GM12878 (cell line): ENCODE data around the gene CDC6. TPM values are rescaled to one million over a fixed set of nuclear protein-coding genes. Genes with fewer than 3 reads are reported as not detected.

Source experiments
- BHLHE40 ChIP-seq, 2 experiments: fragments of 450-650 bp in 1 of 2; IDR thresholded peaks; 2 replicates each; pipeline ENCODE4 v1.6.1; 2011 to 2017; ENCODE audit warnings: low read depth in 2 of 2, borderline replicate concordance in 1 of 2, improper control_type of control experiment in 1 of 2, low read length in 1 of 2, mild to moderate bottlenecking in 1 of 2
- CEBPZ ChIP-seq: fragments of 150-350 bp; IDR thresholded peaks from 2 replicates; pipeline ENCODE4 v1.6.1; 2016; ENCODE audit warnings: low read depth, low read length
- EZH2 ChIP-seq: IDR thresholded peaks from 2 replicates; pipeline ENCODE4 v1.6.1; 2012; ENCODE audit warnings: low read depth, mild to moderate bottlenecking, control low read depth, inconsistent platforms, low read length, borderline replicate concordance; ENCODE audit not compliant: control insufficient read depth
- GATAD2B ChIP-seq: fragments of 450-650 bp; conservative IDR thresholded peaks from 2 replicates; pipeline ENCODE4 v1.6.1; 2017; ENCODE audit warnings: low read depth, mild to moderate bottlenecking, moderate library complexity
- HDGF ChIP-seq: fragments of 450-650 bp; IDR thresholded peaks from 2 replicates; pipeline ENCODE4 v1.6.1; 2016; ENCODE audit warnings: antibody characterized with exemption
- NR2C1 ChIP-seq: fragments of 450-650 bp; IDR thresholded peaks from 2 replicates; pipeline ENCODE4 v1.6.1; 2017; ENCODE audit warnings: antibody characterized with exemption, mild to moderate bottlenecking, moderate library complexity
- NR2C2 ChIP-seq: IDR thresholded peaks from 2 replicates; pipeline ENCODE4 v1.6.1; 2011; ENCODE audit warnings: borderline replicate concordance, low read depth; ENCODE audit not compliant: control insufficient read depth, insufficient read length
- PKNOX1 ChIP-seq: fragments of 450-650 bp; IDR thresholded peaks from 2 replicates; pipeline ENCODE4 v1.6.1; 2016; ENCODE audit warnings: mild to moderate bottlenecking
- RELA ChIP-seq: fragments of 450-650 bp; IDR thresholded peaks from 2 replicates; pipeline ENCODE4 v1.8.0; 2014; ENCODE audit warnings: borderline replicate concordance; ENCODE audit not compliant: partially characterized antibody
- REST ChIP-seq: IDR thresholded peaks from 2 replicates; pipeline ENCODE4 v1.6.1; 2012; ENCODE audit warnings: mild to moderate bottlenecking, low read depth, low read length
- SMC3 ChIP-seq: IDR thresholded peaks from 2 replicates; pipeline ENCODE4 v1.6.1; 2011; ENCODE audit warnings: low read length, improper control_type of control experiment, borderline replicate concordance
- USF1 ChIP-seq: IDR thresholded peaks from 2 replicates; pipeline ENCODE4 v1.6.1; 2011; ENCODE audit warnings: borderline replicate concordance, low read depth, mild to moderate bottlenecking, moderate library complexity, mixed read lengths, low read length; ENCODE audit not compliant: insufficient read depth; ENCODE audit errors: extremely low read length
- ZBTB11 ChIP-seq: fragments of 450-650 bp; formaldehyde crosslinking; IDR thresholded peaks from 2 replicates; pipeline ENCODE4 v1.5.0; 2022; ENCODE audit warnings: mild to moderate bottlenecking, missing genetic modification characterization
- ZNF217 ChIP-seq: fragments of 450-650 bp; IDR thresholded peaks from 2 replicates; pipeline ENCODE4 v1.6.1; 2017; ENCODE audit warnings: antibody characterized with exemption, mild to moderate bottlenecking
- polyA plus RNA-seq, 11 experiments: library from polyadenylated mRNA; depleted of rRNA in 4 of 11; unstranded in 6 of 11; stranded (reverse) in 5 of 11; fragments of >200 nt; fragmentation: Nextera tagmentation in 4 of 11; fragmentation: Illumina TruSeq in 1 of 11; extraction: Ambion mirVana in 4 of 11; extraction: Trizol in 1 of 11; gene quantifications; 1 replicate in 1 of 11; 2 replicates in 10 of 11; pipeline versions ENCODE4 v1.2.1 to v1.2.3, GENCODE V29; 2011 to 2016; ENCODE audit warnings: inconsistent platforms in 2 of 11, missing spikeins in 2 of 11, low read depth in 1 of 11
- total RNA-seq, 4 experiments: library from RNA; depleted of rRNA in 3 of 4; stranded (reverse); fragments of >200 nt in 3 of 4; fragmentation: Illumina TruSeq in 1 of 4; extraction: Trizol in 1 of 4; gene quantifications; 2 replicates each; pipeline versions ENCODE4 v1.2.1 to v1.2.3, GENCODE V29; 2013 to 2021

Gene CDC6
- total and polyA plus RNA-seq, 10 of the 15 experiments (the other 5 are each of a cell fraction or from before 2014, with no cell fraction given): 13.3 to 60.9 (median 47.6) TPM

GRCh38 chr17:40317880-40318829, 30.5 kb downstream of the CDC6 start (continued):
- peak; percentile 88 for TF ChIP-seq PKNOX1
- TF ChIP-seq HDGF: peak; percentile 56; the same call in 1 of the 2 replicates
- TF ChIP-seq RELA: no peak
- peak; percentile 97 to 99 for TF ChIP-seq BHLHE40 (IDR thresholded peaks at IDR 0.05; ENCODE audit: borderline replicate concordance in 1 of 2, low read depth in 2 of 2, low read length in 1 of 2)
- no peak for TF ChIP-seq NR2C1
- TF ChIP-seq ZBTB11: no peak
- peak; percentile 43; the same call in 1 of the 2 replicates for TF ChIP-seq ZNF217
- TF ChIP-seq EZH2: no peak
- TF ChIP-seq GATAD2B: peak; percentile 95
- peak; percentile 90 for TF ChIP-seq USF1
- no peak for TF ChIP-seq NR2C2
- no peak for TF ChIP-seq SMC3
- TF ChIP-seq CEBPZ: no peak
- TF ChIP-seq REST: no peak; the same call in 1 of the 2 replicates
